LNCaP clone FGC (cell line): ENCODE measurements around the gene SMYD1.
"Not testable (repeated sequence)": the region's sequence is repeated elsewhere in the genome, so short reads cannot be mapped to it uniquely, and the experiment has no call there.

Experiments
- DNase-seq: peaks from one replicate; pipeline ENCODE4 v3.0.0-alpha.2; 2011; ENCODE audit warnings: low read depth
- H3K4me3 ChIP-seq: 2 replicates; pipeline ENCODE4 v1.5.1; 2011; ENCODE audit warnings: mild to moderate bottlenecking, low read depth, low read length, control low read depth
- CTCF ChIP-seq: IDR thresholded peaks from 2 replicates; pipeline ENCODE4 v1.5.1; 2012; ENCODE audit warnings: mild to moderate bottlenecking; ENCODE audit not compliant: control insufficient read depth, insufficient read depth; ENCODE audit errors: extremely low read depth

The SMYD1 gene

GRCh38 chr2:88028931-88029330 lies 38.7 kb upstream of the SMYD1 start:
- no peak overlapping the region for H3K4me3 ChIP-seq
- no peak for DNase-seq
- no peak for TF ChIP-seq CTCF

GRCh38 chr2:88032070-88032702 lies 35.4 kb upstream of the SMYD1 start:
- no peak for TF ChIP-seq CTCF
- no peak overlapping the region for H3K4me3 ChIP-seq
- no peak for DNase-seq

GRCh38 chr2:88036182-88036581 lies 31.4 kb upstream of the SMYD1 start:
- no peak for DNase-seq
- no peak for TF ChIP-seq CTCF
- no peak overlapping the region for H3K4me3 ChIP-seq

GRCh38 chr2:88036606-88037005 lies 31.0 kb upstream of the SMYD1 start:
- DNase-seq, result no peak
- no peak for TF ChIP-seq CTCF
- no peak overlapping the region for H3K4me3 ChIP-seq

- TF ChIP-seq CTCF, result no peak
- H3K4me3 ChIP-seq, result no peak overlapping the region
- DNase-seq, result no peak
These were observed 29.1 kb upstream of the SMYD1 start for GRCh38 chr2:88038263-88039105.

- no peak for TF ChIP-seq CTCF
These were observed 25.1 kb upstream of the SMYD1 start for GRCh38 chr2:88042476-88042875.

GRCh38 chr2:88045561-88045960 lies 22.1 kb upstream of the SMYD1 start:
- H3K4me3 ChIP-seq, DNase-seq: not testable (repeated sequence)

More at GRCh38 chr2:88042476-88042875, 25.1 kb upstream of the SMYD1 start:
- DNase-seq, result no peak
- no peak overlapping the region for H3K4me3 ChIP-seq
